Testis (tissue), 3 donors: ENCODE results near the gene SBK2. TPM values are rescaled to one million over a fixed set of nuclear protein-coding genes. Genes with fewer than 3 reads are reported as not detected.

Source experiments
- DNase-seq: peaks from one replicate; pipeline ENCODE4 v3.0.0-alpha.2; 2019
- H3K27ac ChIP-seq, 2 donors: fragments of 200-600 bp; sonication (generic); one replicate each; pipeline ENCODE4 v1.5.1; 2019
- H3K27me3 ChIP-seq: fragments of 200-600 bp; sonication (generic); one replicate; pipeline ENCODE4 v1.5.1; 2019
- H3K36me3 ChIP-seq: fragments of 200-600 bp; sonication (generic); one replicate; pipeline ENCODE4 v1.5.1; 2017; ENCODE audit warnings: low read depth; ENCODE audit errors: missing control alignments
- H3K4me1 ChIP-seq: fragments of 200-600 bp; sonication (generic); one replicate; pipeline ENCODE4 v1.5.1; 2019
- H3K4me3 ChIP-seq, 2 donors: fragments of 200-600 bp; sonication (generic); one replicate each; pipeline ENCODE4 v1.5.1; 2017 to 2019
- H3K9me3 ChIP-seq: fragments of 200-600 bp; sonication (generic); one replicate; pipeline ENCODE4 v1.5.1; 2017
- CTCF ChIP-seq, 3 experiments: fragments of 450-650 bp in 2 of 3; fragments of 200-600 bp in 1 of 3; sonication (generic) in 1 of 3; IDR thresholded peaks; one replicate each; pipeline ENCODE4 v1.5.1; 2016 to 2019; ENCODE audit warnings: antibody characterized with exemption in 3 of 3, mild to moderate bottlenecking in 2 of 3, moderate library complexity in 1 of 3
- POLR2A ChIP-seq: fragments of 450-650 bp; IDR thresholded peaks from one replicate; pipeline ENCODE4 v1.6.1; 2017; ENCODE audit warnings: antibody characterized with exemption, mild to moderate bottlenecking, moderate library complexity
- WGBS, 2 donors: methylation state at CpG; one replicate each; pipeline ENCODE4 v1.1.5; 2018; 5-methylcytosine and 5-hydroxymethylcytosine counted together
- intact Hi-C: fragments of 100-400 bp; cut with DNase I; formaldehyde crosslinking; loops from one replicate; pipeline ENCODE4 v1.15.1; 2023; ENCODE audit warnings: low total_unique reads
- polyA plus RNA-seq: library from polyadenylated mRNA; stranded (reverse); fragments of 350-450 nt; fragmentation: Illumina TruSeq; extraction: RNeasy Lipid Tissue Mini Kit (QIAGEN cat#74804); gene quantifications from one replicate; pipeline ENCODE4 v1.2.3, GENCODE V29; 2014; ENCODE audit warnings: low read depth, low replicate concordance; ENCODE audit not compliant: insufficient read depth
- total RNA-seq, 2 donors: library from RNA; depleted of rRNA; stranded (reverse); fragments of >200 nt; gene quantifications; one replicate each; pipeline ENCODE4 v1.2.3, GENCODE V29; 2016

The SBK2 gene
- total and polyA plus RNA-seq, 3 donors from 2014 or later = 0.87 to 1.3 (median 0.99) TPM

- H3K4me1 ChIP-seq = no peaks in the 10 kb centered on the region
- no peak overlapping the region for H3K27ac ChIP-seq
- 74% methylated on average over 13 to 23 of the region's 23 CpGs for WGBS, 2 donors
- no peaks in the 10 kb centered on the region for H3K36me3 ChIP-seq
- intact Hi-C loops = no loop called here
- DNase-seq = no peak
- no peaks in the 10 kb centered on the region for H3K27me3 ChIP-seq
- no peak overlapping the region for H3K4me3 ChIP-seq
- no peaks in the 10 kb centered on the region for H3K9me3 ChIP-seq
- no peak for TF ChIP-seq POLR2A
- no peak for TF ChIP-seq CTCF (IDR thresholded peaks at IDR 0.05)
Measured at GRCh38 chr19:55544776-55545439, 8.0 kb upstream of the SBK2 start.

GRCh38 chr19:55544014-55544413, 7.1 kb upstream of the SBK2 start:
- no peak for TF ChIP-seq CTCF (IDR thresholded peaks at IDR 0.05)
- no peak for TF ChIP-seq POLR2A
- Histone ChIP-seq H3K27me3 (no peaks in the 10 kb centered on the region), H3K4me1 (no peaks in the 10 kb centered on the region), H3K36me3 (no peaks in the 10 kb centered on the region), H3K27ac (no peak overlapping the region), H3K4me3 (no peak overlapping the region), H3K9me3 (no peaks in the 10 kb centered on the region)
- no peak for DNase-seq
- 87 to 90% methylated on average over 11 to 15 of the region's 15 CpGs for WGBS, 2 donors
- intact Hi-C loops = no loop called here

GRCh38 chr19:55543567-55543966, 6.6 kb upstream of the SBK2 start:
- Histone ChIP-seq H3K27me3 (no peaks in the 10 kb centered on the region), H3K9me3 (no peaks in the 10 kb centered on the region), H3K4me3 (no peak overlapping the region), H3K27ac (no peak overlapping the region), H3K4me1 (no peaks in the 10 kb centered on the region), H3K36me3 (no peaks in the 10 kb centered on the region)
- DNase-seq = no peak
- 72 to 83% methylated on average over 5 of the region's 5 CpGs for WGBS, 2 donors
- TF ChIP-seq CTCF (IDR thresholded peaks at IDR 0.05) (no peak), POLR2A (no peak)
- intact Hi-C loops = no loop called here

- 90 to 92% methylated on average over 7 of the region's 7 CpGs for WGBS, 2 donors
- no peaks in the 10 kb centered on the region for H3K9me3 ChIP-seq
- no peaks in the 10 kb centered on the region for H3K4me1 ChIP-seq
- intact Hi-C loops = no loop called here
- H3K27me3 ChIP-seq = no peaks in the 10 kb centered on the region
- no peaks in the 10 kb centered on the region for H3K36me3 ChIP-seq
- no peak overlapping the region for H3K4me3 ChIP-seq
- TF ChIP-seq CTCF (IDR thresholded peaks at IDR 0.05) (no peak), POLR2A (no peak)
- DNase-seq = no peak
- H3K27ac ChIP-seq = no peak overlapping the region
Measured at GRCh38 chr19:55542292-55542855, 5.4 kb upstream of the SBK2 start.

- no peak for DNase-seq
- no peak overlapping the region for H3K27ac ChIP-seq
- WGBS, 2 donors = 79 to 89% methylated on average over 11 to 19 of the region's 19 CpGs
- no peaks in the 10 kb centered on the region for H3K27me3 ChIP-seq
- H3K4me1 ChIP-seq = no peaks in the 10 kb centered on the region
- H3K4me3 ChIP-seq = no peak overlapping the region
- H3K36me3 ChIP-seq = no peaks in the 10 kb centered on the region
- TF ChIP-seq CTCF (IDR thresholded peaks at IDR 0.05) (no peak), POLR2A (no peak)
- no peaks in the 10 kb centered on the region for H3K9me3 ChIP-seq
- intact Hi-C loops = no loop called here
Measured at GRCh38 chr19:55541091-55541490, 4.2 kb upstream of the SBK2 start.
